M059J (cell line): Measurements from ENCODE around the gene UBAC2. TPM values are rescaled to one million over a fixed set of nuclear protein-coding genes. Genes with fewer than 3 reads are reported as not detected.

Experiments
- DNase-seq: peaks from one replicate; pipeline ENCODE4 v3.0.0-alpha.2; 2012; ENCODE audit warnings: low read depth
- total RNA-seq: library from RNA; depleted of rRNA; stranded (reverse); fragments of >200 nt; shearing (Covaris generic); gene quantifications from 2 replicates; pipeline ENCODE4 v1.2.3, GENCODE V29; 2014

UBAC2 gene
- total RNA-seq, 1 experiment from 2014 or later = 61.5 TPM

GRCh38 chr13:99311748-99312492, 111.3 kb downstream of the UBAC2 start:
- DNase-seq = no peak

DNA sequence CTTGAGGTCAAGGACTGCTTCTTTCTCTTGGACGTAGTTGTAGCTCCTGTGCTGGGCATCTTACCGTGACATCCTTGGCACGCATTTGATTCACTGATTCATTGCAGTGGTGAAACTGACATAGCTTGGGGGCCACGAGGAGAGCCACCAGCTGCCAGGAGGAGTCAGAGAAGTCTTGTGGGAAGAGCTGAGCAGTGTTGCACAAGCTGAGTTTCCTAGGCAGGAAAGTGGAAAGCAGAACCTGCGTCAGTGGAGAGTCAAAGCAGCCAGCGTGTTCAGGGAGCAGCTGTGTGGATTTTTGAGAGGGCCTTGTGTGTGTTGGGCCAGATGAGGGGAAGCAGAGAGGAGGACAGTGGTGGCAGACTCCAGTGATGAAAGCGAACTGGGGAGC, 111.8 kb downstream of the UBAC2 start:
- DNase-seq = peak; percentile 93

GRCh38 chr13:99313501-99313900, 112.8 kb downstream of the UBAC2 start:
- DNase-seq = peak; percentile 65

DNA sequence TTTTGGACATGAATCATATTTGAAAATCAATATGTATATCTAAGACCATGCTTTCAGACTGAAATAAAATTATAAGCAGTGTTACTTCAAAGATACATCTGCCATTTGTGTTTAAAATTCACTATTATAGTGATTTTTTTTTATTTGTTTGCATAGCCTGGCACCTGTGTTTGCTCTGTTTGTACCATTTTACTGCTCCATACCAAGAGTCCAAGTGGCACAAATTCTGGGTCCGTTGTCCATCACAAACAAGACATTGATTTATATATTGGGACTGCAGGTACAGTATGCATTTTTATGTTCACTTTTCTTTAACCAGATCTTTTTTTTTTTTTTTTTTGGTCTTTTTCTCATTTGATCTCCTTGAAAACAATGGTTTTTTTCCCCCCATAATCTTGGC, 113.3 kb downstream of the UBAC2 start:
- no peak for DNase-seq

GRCh38 chr13:99314640-99315176, 114.1 kb downstream of the UBAC2 start:
- peak; percentile 39 for DNase-seq

DNA sequence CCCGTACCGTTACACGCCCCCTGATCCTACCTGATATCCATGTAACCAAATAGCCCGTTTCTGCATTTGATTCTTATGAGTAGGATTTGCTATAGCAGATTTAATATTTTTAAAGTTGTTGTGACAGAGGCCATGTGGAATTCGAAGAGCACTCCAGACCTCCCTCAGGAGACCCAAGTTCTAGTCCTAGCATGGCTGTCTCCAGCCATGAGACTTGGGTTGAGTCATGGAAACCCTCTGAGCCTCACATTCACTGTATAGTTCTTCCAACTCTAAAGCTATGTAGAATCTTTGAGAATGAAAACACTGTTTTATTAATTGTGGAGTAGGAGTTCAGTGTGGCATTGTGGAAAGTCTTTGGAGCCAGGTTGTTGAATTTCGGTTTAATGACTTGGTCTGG, 114.5 kb downstream of the UBAC2 start:
- DNase-seq = no peak

DNA sequence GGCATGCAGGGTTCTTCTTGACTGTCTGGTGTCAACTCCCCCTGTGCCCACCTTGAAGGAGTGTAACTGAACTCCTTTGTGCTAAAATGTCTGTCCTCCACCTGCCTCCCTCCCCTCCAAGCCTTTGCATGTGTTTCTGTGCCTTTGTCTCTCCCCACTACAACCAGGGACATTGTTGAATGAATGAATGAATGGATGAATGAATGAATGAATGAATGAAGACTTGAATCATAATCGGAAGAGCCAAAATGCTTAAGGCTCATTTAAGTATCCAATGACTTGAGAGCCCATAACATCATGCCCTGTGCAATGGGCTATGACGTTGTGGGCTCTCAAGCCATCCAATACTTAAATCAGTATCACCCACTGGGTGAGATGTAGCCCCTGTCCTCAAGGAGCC, 115.6 kb downstream of the UBAC2 start:
- DNase-seq = no peak

- no peak for DNase-seq
These were observed 116.1 kb downstream of the UBAC2 start for GRCh38 chr13:99316657-99317256.

DNA sequence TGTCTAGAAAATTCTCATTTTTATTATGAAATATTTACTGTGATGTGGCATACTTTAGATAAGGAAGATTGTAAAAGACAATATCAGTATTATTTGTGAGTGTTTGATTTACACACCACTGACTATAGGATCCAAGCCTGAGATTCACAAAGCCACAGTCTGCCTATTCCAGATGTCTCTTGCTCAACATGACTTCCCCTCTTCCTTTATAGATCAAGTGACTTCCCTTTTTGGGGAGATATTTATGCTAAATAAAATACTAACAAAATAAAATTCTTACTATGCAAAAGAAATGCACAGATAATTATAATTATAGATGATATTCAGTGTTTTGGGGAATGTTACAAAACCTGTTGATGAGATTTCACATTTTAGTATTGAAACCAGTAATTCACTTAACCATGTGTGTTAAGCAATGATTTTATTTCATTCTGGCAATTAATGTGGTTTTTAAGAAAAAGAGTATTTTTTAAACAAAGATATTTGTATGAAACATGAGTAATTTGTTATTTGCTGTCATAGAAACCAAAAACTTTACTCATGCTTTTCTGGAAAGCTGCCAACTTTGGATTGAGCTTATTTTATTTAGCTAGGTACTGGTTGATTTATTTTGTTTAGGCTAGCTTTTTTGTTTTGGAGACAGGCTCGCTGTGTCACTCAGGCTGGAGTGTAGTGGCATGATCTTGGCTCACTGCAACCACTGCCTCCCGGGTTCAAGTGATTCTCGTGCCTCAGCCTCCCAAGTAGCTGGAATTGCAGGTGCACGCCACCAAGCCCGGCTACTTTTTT, 120.2 kb downstream of the UBAC2 start:
- peak; percentile 96 for DNase-seq

- no peak for DNase-seq
These were observed 121.1 kb downstream of the UBAC2 start for GRCh38 chr13:99321709-99322108.

- DNase-seq = peak; percentile 89
These were observed 121.8 kb downstream of the UBAC2 start for GRCh38 chr13:99322297-99323103.

DNA sequence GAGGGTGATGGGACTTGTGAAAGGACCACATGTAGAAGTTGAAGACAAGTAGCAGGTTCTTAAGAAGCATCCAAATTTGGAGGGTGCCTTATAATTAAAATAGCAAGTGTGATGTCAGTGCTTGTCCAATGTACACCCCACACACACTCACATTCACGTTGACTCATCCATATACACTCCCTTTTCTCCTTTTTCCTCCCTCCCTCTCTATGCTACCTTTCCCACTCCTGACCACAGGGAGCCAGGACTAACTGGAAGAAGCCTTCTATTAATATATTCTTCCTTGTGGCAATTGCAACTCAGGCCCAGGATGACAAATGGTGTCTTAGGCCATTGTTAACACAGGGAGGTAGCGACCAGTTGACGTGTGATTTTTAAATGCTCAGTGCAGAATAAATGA, 122.8 kb downstream of the UBAC2 start:
- peak; percentile 76 for DNase-seq

- DNase-seq = no peak
These were observed 125.4 kb downstream of the UBAC2 start for GRCh38 chr13:99326012-99326411.

DNA sequence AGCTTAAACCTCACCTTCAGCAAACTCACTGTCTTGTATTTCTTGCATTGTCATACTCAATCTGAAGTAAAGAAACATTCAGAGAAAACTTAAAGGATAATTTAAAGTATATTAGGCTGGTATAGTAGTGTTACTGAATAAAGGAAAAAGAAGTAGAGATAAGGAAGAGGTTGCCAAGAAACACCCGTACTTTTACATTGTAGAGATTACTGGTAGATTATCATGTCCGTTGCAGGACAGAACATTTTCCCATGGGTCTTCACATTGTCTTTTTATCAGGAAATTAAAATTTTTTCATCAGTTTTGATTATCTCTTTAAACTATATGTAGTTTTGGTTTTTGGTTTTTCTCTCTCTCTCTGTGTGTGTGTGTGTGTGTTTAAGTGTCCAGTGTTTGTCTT, 126.5 kb downstream of the UBAC2 start:
- DNase-seq = no peak

DNA sequence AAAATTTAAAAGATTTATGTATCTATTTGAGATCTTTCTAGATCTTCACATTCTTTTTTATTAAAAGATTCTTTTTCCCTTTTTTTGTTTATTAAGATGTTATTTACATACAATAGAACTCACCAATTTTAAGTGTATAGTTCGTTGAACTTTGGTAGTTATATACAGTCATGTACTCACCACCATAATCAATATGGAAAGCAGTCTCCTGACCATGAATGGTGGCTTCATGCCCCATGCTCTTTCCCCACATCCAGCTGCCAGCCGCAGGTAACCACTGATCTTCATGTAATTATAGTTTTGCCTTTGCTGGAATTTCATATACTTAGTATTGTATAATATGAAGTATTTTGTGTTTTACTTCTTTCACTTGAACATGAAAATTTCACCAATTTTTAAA, 127.1 kb downstream of the UBAC2 start:
- no peak for DNase-seq

DNA sequence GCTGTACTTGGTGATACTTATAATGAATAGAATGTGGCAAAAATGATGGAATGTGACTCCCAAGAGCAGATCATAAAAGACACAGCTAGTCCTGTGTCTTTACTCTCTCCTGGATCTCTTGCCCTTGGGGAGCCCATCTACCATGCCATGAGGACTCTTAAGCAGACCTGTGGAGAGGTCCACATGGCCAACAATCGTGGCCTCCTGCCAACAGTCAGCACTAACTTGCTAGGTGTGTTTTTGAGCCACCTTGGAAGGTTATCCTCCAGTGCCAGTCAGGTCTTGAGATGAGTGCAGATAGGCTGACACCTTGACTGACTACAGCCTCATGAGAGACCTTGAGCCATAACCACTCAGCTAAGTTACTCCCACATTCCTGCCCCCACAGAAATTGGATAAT, 128.8 kb downstream of the UBAC2 start:
- DNase-seq = no peak

- DNase-seq = no peak
These were observed 130.3 kb downstream of the UBAC2 start for GRCh38 chr13:99330942-99331341.

GRCh38 chr13:99331881-99332293, 131.2 kb downstream of the UBAC2 start:
- DNase-seq = peak; percentile 70

GRCh38 chr13:99332456-99332855, 131.8 kb downstream of the UBAC2 start:
- no peak for DNase-seq

GRCh38 chr13:99334221-99334620, 133.6 kb downstream of the UBAC2 start:
- no peak for DNase-seq

GRCh38 chr13:99335087-99335486, 134.4 kb downstream of the UBAC2 start:
- DNase-seq = no peak

- no peak for DNase-seq
These were observed 134.9 kb downstream of the UBAC2 start for GRCh38 chr13:99335603-99336002.
